H9 (cell line): ENCODE measurements around the gene ZCCHC10. TPM values are rescaled to one million over a fixed set of nuclear protein-coding genes. Genes with fewer than 3 reads are reported as not detected.
A peak's percentile ranks its signal among the peaks of the same experiment; 100 is the strongest.

Source experiments
- DNase-seq: peaks from one replicate; pipeline ENCODE4 v3.0.0-alpha.2; 2017
- H2AFZ ChIP-seq: one replicate; pipeline ENCODE4 v1.6.1; 2013; ENCODE audit warnings: mild to moderate bottlenecking, low read length, control low read depth, moderate library complexity
- H2AK5ac ChIP-seq: 2 replicates; pipeline ENCODE4 v1.6.1; 2013; ENCODE audit warnings: low read length, control low read depth, mixed read lengths; ENCODE audit not compliant: insufficient read length
- H2BK120ac ChIP-seq: one replicate; pipeline ENCODE4 v1.6.1; 2013; ENCODE audit warnings: low read depth, mild to moderate bottlenecking, low read length, control low read depth, inconsistent platforms; ENCODE audit not compliant: poor library complexity, severe bottlenecking
- H2BK12ac ChIP-seq: 2 replicates; pipeline ENCODE4 v1.6.1; 2013; ENCODE audit warnings: low read length, control low read depth, mixed read lengths, low read depth; ENCODE audit not compliant: insufficient read length
- H2BK15ac ChIP-seq: 2 replicates; pipeline ENCODE4 v1.6.1; 2013; ENCODE audit warnings: low read depth, low read length, control low read depth
- H2BK20ac ChIP-seq: one replicate; pipeline ENCODE4 v1.6.1; 2013; ENCODE audit warnings: low read depth, mild to moderate bottlenecking, low read length, control low read depth, inconsistent platforms; ENCODE audit not compliant: poor library complexity, severe bottlenecking
- H2BK5ac ChIP-seq: 2 replicates; pipeline ENCODE4 v1.6.1; 2013; ENCODE audit warnings: low read length, control low read depth, mixed read lengths; ENCODE audit not compliant: insufficient read length
- H3K14ac ChIP-seq: 2 replicates; pipeline ENCODE4 v1.6.1; 2013; ENCODE audit warnings: low read length, control low read depth; ENCODE audit not compliant: insufficient read depth
- H3K18ac ChIP-seq: 2 replicates; pipeline ENCODE4 v1.6.1; 2013; ENCODE audit warnings: low read depth, mild to moderate bottlenecking, mixed read lengths, low read length, control low read depth; ENCODE audit not compliant: insufficient read length
- H3K23ac ChIP-seq: 2 replicates; pipeline ENCODE4 v1.6.1; 2013; ENCODE audit warnings: low read length, control low read depth, mixed read lengths, low read depth; ENCODE audit not compliant: insufficient read length
- H3K23me2 ChIP-seq: 2 replicates; pipeline ENCODE4 v1.6.1; 2013; ENCODE audit warnings: low read depth, mild to moderate bottlenecking, mixed read lengths, low read length, control low read depth; ENCODE audit not compliant: insufficient read length, poor library complexity, severe bottlenecking
- H3K27ac ChIP-seq: 2 replicates; pipeline ENCODE4 v1.5.1; 2013; ENCODE audit warnings: low read length, control low read depth, mixed read lengths, low read depth; ENCODE audit not compliant: insufficient read length
- H3K27me3 ChIP-seq: 2 replicates; pipeline ENCODE4 v1.6.1; 2013; ENCODE audit warnings: low read length, control low read depth, inconsistent platforms; ENCODE audit not compliant: insufficient read depth
- H3K4ac ChIP-seq: 2 replicates; pipeline ENCODE4 v1.6.1; 2013; ENCODE audit warnings: low read depth, mild to moderate bottlenecking, control low read depth, inconsistent platforms, low read length, moderate library complexity
- H3K4me1 ChIP-seq: 2 replicates; pipeline ENCODE4 v1.6.1; 2013; ENCODE audit warnings: low read length, control low read depth, inconsistent platforms; ENCODE audit not compliant: insufficient read depth
- H3K4me2 ChIP-seq: 2 replicates; pipeline ENCODE4 v1.6.1; 2013; ENCODE audit warnings: low read length, control low read depth, mixed read lengths; ENCODE audit not compliant: insufficient read length, insufficient read depth
- H3K56ac ChIP-seq: 2 replicates; pipeline ENCODE4 v1.6.1; 2013; ENCODE audit warnings: low read depth, mild to moderate bottlenecking, mixed read lengths, low read length, control low read depth; ENCODE audit not compliant: insufficient read length
- H3K79me1 ChIP-seq: 2 replicates; pipeline ENCODE4 v1.6.1; 2013; ENCODE audit warnings: low read depth, mild to moderate bottlenecking, moderate library complexity, low read length, control low read depth, inconsistent platforms; ENCODE audit not compliant: insufficient read depth, poor library complexity, severe bottlenecking
- H3K79me2 ChIP-seq: 2 replicates; pipeline ENCODE4 v1.6.1; 2013; ENCODE audit warnings: low read length, control low read depth, inconsistent platforms; ENCODE audit not compliant: insufficient read depth
- H3K9ac ChIP-seq: 2 replicates; pipeline ENCODE4 v1.6.1; 2013; ENCODE audit warnings: low read length, control low read depth, mixed read lengths; ENCODE audit not compliant: insufficient read length; ENCODE audit errors: extremely low read depth
- H3K9me3 ChIP-seq: one replicate; pipeline ENCODE4 v1.6.1; 2013; ENCODE audit warnings: low read depth, low read length, inconsistent platforms; ENCODE audit not compliant: control insufficient read depth
- H3T11ph ChIP-seq: one replicate; pipeline ENCODE4 v1.6.1; 2013; ENCODE audit warnings: mild to moderate bottlenecking, low read length, control low read depth, inconsistent platforms
- H4K20me1 ChIP-seq: one replicate; pipeline ENCODE4 v1.6.1; 2013; ENCODE audit not compliant: control insufficient read depth, insufficient read length, insufficient read depth
- H4K5ac ChIP-seq: 2 replicates; pipeline ENCODE4 v1.6.1; 2013; ENCODE audit warnings: low read depth, mild to moderate bottlenecking, mixed read lengths, low read length, control low read depth; ENCODE audit not compliant: insufficient read length
- H4K8ac ChIP-seq: replicated peaks from 2 replicates; pipeline ENCODE4 v1.6.1; 2013; ENCODE audit warnings: low read length, control low read depth, mixed read lengths, low read depth; ENCODE audit not compliant: insufficient read length
- H4K91ac ChIP-seq: 2 replicates; pipeline ENCODE4 v1.6.1; 2013; ENCODE audit warnings: low read depth, mild to moderate bottlenecking, moderate library complexity, mixed read lengths, low read length, control low read depth; ENCODE audit not compliant: insufficient read length
- H3K27ac Mint-ChIP-seq, 3 experiments: 2 replicates in 2 of 3; 3 replicates in 1 of 3; pipeline ENCODE4 v1.8.0; 2020 to 2021; ENCODE audit warnings: mixed read lengths in 3 of 3, mild to moderate bottlenecking in 1 of 3, moderate library complexity in 1 of 3
- H3K27me3 Mint-ChIP-seq: 2 replicates; pipeline ENCODE4 v1.8.0; 2021; ENCODE audit warnings: low read depth, mild to moderate bottlenecking, moderate library complexity, mixed read lengths
- H3K36me3 Mint-ChIP-seq, 3 experiments: 2 replicates in 2 of 3; 3 replicates in 1 of 3; pipeline ENCODE4 v1.8.0; 2020 to 2021; ENCODE audit warnings: low read depth in 3 of 3, mixed read lengths in 3 of 3; ENCODE audit not compliant: insufficient read depth in 1 of 3
- H3K4me1 Mint-ChIP-seq, 2 experiments: 2 replicates each; pipeline ENCODE4 v1.8.0; 2020; ENCODE audit warnings: mixed read lengths in 2 of 2
- H3K4me3 Mint-ChIP-seq, 2 experiments: 2 replicates in 1 of 2; 3 replicates in 1 of 2; pipeline ENCODE4 v1.8.0; 2020 to 2021; ENCODE audit warnings: mild to moderate bottlenecking in 2 of 2, mixed read lengths in 2 of 2, moderate library complexity in 1 of 2
- H3K9me3 Mint-ChIP-seq, 2 experiments: 2 replicates in 1 of 2; 3 replicates in 1 of 2; pipeline ENCODE4 v1.8.0; 2020; ENCODE audit warnings: mild to moderate bottlenecking in 2 of 2, mixed read lengths in 2 of 2, moderate library complexity in 1 of 2
- WGBS: extraction: QIAGEN DNeasy Blood & Tissue Kit; methylation state at CpG from one replicate; pipeline ENCODE4 v1.1.7; 2013; ENCODE audit warnings: missing lambda C conversion rate, low lambda C conversion rate, mixed read lengths; ENCODE audit not compliant: insufficient read length; ENCODE audit errors: extremely low coverage; 5-methylcytosine and 5-hydroxymethylcytosine counted together
- total RNA-seq: library from RNA; stranded (reverse); gene quantifications from 2 replicates; pipeline ENCODE4 v1.2.1, GENCODE V29; 2021
- TF ChIP-seq, protein P1 (sequence below): fragments of 200-600 bp; sonication (generic); conservative IDR thresholded peaks from 3 replicates; pipeline ENCODE4 v1.8.0; 2021; ENCODE audit warnings: antibody characterized with exemption, mild to moderate bottlenecking

ZCCHC10 gene
- total RNA-seq, 1 experiment from 2014 or later = 34.0 TPM

DNA sequence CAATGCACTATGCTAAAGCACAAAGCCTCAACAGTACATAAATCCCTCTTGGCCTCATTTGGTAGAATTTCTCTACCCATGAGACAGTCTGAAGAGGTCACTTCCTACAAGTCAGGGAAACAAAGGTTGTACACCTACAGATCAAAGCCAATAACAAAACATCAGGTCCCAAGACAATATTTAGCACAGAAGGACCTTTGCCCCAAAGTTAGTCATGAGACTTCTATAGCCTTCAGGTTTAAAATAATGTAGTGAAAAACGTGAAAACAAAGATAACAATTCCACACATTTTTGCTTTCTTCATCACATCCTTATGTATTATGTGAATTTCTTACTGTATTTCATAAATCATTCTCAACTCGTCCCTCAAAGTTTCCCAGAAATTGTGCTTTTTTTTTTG, 78.7 kb downstream of the ZCCHC10 start:
- peak overlapping the region in 2 of 3 experiments; percentile 32 to 71; a peak in 3 of 7 replicates for H3K27ac Mint-ChIP-seq
- peaks cover 5 to 6% of the 10 kb centered on the region in 2 experiments for H3K4me1 Mint-ChIP-seq
- H3K23me2 ChIP-seq = no peaks in the 10 kb centered on the region
- H3K9me3 Mint-ChIP-seq = no peaks in the 10 kb centered on the region
- H3T11ph ChIP-seq = no peak overlapping the region
- H2BK5ac ChIP-seq = no peak overlapping the region
- no peak overlapping the region for H2BK20ac ChIP-seq
- no CpG with 5 or more reads among the region's 2 CpGs for WGBS
- no peaks in the 10 kb centered on the region for H3K27me3 ChIP-seq
- H2BK15ac ChIP-seq = no peak overlapping the region
- H3K23ac ChIP-seq = no peak overlapping the region
- no peaks in the 10 kb centered on the region for H4K20me1 ChIP-seq
- no peak overlapping the region for H4K5ac ChIP-seq
- H3K56ac ChIP-seq = no peak overlapping the region
- H2AK5ac ChIP-seq = no peak overlapping the region
- H3K9ac ChIP-seq = no peak overlapping the region
- H3K27ac ChIP-seq = no peak overlapping the region
- H3K4ac ChIP-seq = no peak overlapping the region
- H3K79me1 ChIP-seq = peaks cover 3% of the 10 kb centered on the region
- peaks cover 52% of the 10 kb centered on the region; the same call in 1 of the 2 replicates for H3K79me2 ChIP-seq
- H3K9me3 ChIP-seq = no peaks in the 10 kb centered on the region
- H2BK12ac ChIP-seq = no peak overlapping the region
- no peak overlapping the region for H2AFZ ChIP-seq
- no peak overlapping the region for H3K14ac ChIP-seq
- TF ChIP-seq, protein P1, sequence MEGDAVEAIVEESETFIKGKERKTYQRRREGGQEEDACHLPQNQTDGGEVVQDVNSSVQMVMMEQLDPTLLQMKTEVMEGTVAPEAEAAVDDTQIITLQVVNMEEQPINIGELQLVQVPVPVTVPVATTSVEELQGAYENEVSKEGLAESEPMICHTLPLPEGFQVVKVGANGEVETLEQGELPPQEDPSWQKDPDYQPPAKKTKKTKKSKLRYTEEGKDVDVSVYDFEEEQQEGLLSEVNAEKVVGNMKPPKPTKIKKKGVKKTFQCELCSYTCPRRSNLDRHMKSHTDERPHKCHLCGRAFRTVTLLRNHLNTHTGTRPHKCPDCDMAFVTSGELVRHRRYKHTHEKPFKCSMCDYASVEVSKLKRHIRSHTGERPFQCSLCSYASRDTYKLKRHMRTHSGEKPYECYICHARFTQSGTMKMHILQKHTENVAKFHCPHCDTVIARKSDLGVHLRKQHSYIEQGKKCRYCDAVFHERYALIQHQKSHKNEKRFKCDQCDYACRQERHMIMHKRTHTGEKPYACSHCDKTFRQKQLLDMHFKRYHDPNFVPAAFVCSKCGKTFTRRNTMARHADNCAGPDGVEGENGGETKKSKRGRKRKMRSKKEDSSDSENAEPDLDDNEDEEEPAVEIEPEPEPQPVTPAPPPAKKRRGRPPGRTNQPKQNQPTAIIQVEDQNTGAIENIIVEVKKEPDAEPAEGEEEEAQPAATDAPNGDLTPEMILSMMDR = no peak
- no peak overlapping the region for H2BK120ac ChIP-seq
- H3K18ac ChIP-seq = no peak overlapping the region
- H3K4me3 Mint-ChIP-seq = no peak overlapping the region
- DNase-seq = no peak
- H3K4me2 ChIP-seq = no peak overlapping the region
- H4K8ac ChIP-seq = no peak overlapping the region
- peaks cover 3 to 10% (median 7%) of the 10 kb centered on the region in 3 experiments; a peak in 6 of 7 replicates for H3K36me3 Mint-ChIP-seq
- H3K4me1 ChIP-seq = no peaks in the 10 kb centered on the region
- H4K91ac ChIP-seq = no peak overlapping the region
- no peaks in the 10 kb centered on the region for H3K27me3 Mint-ChIP-seq

Other genes with a start within 250 kb of the ZCCHC10 start
- 36.0 and 38.2 TPM in 2 replicates for gene SEPTIN8, start 249.3 kb downstream of the ZCCHC10 start, total RNA-seq
- 0.20 and 0.31 TPM in 2 replicates for gene SOWAHA, start 213.2 kb downstream of the ZCCHC10 start, total RNA-seq
- 5.8 and 7.0 TPM in 2 replicates for gene SHROOM1, start 195.9 kb downstream of the ZCCHC10 start, total RNA-seq
- 0.24 and 0.57 TPM in 2 replicates for gene GDF9, start 160.1 kb downstream of the ZCCHC10 start, total RNA-seq
- gene UQCRQ, start 159.9 kb downstream of the ZCCHC10 start, total RNA-seq = 293 and 306 TPM in 2 replicates
- gene LEAP2, start 152.9 kb downstream of the ZCCHC10 start, total RNA-seq = 1.0 and 1.4 TPM in 2 replicates
- gene AFF4, start 62.9 kb downstream of the ZCCHC10 start, total RNA-seq = 68.1 and 73.2 TPM in 2 replicates
- 293 and 300 TPM in 2 replicates for gene HSPA4, start 25.5 kb upstream of the ZCCHC10 start, total RNA-seq